ENCODE measurements around the gene FHL2.
"Not testable (repeated sequence)": the region's sequence is repeated elsewhere in the genome, so short reads cannot be mapped to it uniquely, and the experiment has no call there.

FHL2 gene

DNA sequence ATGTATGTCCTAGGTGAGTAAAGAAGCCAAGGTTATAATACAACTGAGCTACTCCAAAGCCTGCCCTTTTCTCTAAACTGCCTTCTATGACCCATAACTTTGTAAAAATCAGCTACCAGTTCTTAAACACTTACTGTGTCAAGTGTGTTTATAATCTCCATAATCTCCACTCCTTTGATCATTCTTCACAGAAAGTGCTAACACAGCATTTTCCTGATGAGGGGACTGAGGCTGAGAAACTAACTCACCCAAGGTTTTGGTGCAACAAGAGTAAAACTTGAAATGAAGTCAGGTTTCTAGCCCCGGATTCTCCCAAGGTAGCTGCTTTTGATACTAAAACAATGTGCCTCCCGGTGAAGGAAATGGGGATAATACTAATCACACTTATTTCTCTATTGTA is 63.4 kb downstream of the FHL2 start:
- no peak for FAIRE-seq

DNA sequence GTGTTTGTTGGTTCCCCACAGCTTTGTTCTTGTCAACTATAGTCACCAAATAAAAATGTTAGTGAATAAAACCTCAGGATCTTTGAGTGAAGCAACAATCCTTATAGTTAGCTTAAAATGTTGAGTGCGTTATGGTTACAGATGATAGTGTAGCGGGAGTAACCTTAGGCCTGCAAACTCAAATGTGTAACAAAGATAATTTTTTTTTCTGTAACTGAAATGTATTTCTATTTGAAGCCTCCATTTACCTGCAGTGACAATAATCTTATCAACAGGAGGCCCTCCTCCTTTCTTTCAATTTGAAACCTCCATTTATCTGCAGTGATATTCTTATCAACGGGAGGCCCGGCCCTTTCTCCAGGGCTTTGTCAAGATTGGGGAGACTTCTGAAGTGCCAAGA is 64.6 kb downstream of the FHL2 start:
- FAIRE-seq, result no peak

DNA sequence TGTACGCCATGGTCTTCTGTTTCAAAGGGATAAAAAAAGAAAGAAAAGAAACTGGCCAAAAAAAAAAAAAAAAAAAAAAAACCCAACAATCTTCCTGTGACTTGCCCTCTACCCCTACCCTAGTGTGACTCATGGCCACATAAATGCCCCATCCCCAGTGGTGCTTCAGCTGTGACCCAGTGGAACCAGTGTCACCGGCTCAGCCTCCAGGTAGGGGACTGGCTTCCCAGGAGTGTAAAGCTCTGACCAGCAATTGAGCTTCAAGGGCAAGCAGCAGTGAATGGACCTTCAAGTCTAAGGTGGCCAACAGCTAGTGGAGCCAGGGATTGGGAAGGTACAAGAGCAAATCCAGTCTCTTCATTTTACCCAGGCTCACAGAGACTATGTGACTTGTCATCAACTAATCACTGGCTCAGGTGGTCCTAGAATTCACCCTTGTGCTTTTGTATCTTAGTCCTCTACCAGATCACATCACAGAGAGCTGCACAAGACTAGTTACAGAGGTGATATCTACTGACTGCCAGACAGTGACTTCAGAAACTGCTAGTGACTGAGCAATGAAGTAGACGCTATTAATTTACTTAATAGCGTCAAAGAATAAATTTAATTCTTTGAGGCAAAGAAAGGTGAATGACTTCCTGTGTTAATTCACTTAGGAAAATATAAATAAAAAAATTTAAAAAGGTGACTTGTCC is 68.0 kb downstream of the FHL2 start:
- FAIRE-seq, result no peak

DNA sequence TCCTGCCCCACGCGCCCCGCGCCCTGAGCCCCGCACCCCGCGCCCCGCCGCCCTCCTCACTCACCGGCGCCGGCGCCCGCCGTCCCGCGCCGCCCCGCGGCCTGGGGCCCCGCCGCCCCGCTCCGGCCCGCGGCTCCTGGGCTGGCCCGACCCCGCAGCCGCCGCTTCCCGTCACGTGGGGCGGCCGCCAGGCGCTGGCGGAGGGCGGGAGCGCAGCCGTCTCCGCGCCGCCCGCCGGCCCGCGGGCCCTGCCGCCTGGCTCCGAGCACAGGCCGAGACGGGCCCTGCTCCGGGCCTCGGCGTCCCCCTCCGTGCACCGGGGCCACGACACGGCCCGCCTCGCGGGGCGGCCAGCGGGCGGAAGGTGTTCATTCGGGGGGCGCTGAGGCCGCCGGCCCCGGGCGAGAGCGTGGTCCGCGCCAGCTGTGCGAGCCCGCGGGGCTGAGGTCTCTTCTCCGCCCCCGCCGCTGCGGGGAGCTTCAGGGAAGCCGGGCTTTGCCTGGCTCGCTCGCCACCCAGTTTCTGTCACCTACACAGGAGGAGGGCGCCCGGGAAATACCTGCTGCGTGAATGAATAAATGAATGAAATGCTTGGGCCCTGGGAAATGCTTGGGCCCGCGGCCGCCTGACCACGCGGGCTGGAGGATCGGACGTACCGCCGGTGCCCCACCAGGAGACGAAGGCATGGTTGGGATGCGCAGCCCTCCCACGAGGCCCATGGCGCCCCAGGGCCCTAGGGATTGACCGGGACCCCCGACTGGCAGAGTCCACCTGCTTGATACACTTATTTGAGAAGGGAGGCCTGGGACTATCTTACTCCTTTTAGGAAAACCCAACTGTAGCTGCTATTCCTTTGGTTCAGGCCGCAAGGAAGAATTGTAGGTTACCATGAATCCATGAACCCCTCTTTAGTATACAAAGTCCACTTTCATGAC is 69.0 kb downstream of the FHL2 start, which contains the start of gene TGFBRAP1:
TSS of gene TGFBRAP1 (minus strand) at position 175 of the 935 bp plus-strand sequence. CDS start 21,434 bp downstream, outside the sequence.
- no peak for FAIRE-seq

DNA sequence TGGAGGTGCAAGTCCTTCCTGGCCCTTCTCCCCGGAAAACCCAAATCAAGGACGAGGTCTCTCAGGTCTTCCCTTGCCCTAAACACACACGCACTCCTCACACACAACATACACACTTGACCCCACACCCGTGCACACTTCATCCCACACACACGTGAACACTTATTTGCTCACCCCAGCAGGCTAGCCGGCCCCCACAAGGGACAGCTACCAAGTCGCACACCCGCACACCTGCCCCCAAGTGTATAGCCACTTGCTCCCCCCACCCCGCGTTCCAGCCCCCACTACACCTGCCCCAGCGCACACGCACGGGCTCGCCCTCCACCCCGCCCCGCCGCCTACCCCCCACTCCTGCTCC is 69.7 kb downstream of the FHL2 start:
- no peak for FAIRE-seq

DNA sequence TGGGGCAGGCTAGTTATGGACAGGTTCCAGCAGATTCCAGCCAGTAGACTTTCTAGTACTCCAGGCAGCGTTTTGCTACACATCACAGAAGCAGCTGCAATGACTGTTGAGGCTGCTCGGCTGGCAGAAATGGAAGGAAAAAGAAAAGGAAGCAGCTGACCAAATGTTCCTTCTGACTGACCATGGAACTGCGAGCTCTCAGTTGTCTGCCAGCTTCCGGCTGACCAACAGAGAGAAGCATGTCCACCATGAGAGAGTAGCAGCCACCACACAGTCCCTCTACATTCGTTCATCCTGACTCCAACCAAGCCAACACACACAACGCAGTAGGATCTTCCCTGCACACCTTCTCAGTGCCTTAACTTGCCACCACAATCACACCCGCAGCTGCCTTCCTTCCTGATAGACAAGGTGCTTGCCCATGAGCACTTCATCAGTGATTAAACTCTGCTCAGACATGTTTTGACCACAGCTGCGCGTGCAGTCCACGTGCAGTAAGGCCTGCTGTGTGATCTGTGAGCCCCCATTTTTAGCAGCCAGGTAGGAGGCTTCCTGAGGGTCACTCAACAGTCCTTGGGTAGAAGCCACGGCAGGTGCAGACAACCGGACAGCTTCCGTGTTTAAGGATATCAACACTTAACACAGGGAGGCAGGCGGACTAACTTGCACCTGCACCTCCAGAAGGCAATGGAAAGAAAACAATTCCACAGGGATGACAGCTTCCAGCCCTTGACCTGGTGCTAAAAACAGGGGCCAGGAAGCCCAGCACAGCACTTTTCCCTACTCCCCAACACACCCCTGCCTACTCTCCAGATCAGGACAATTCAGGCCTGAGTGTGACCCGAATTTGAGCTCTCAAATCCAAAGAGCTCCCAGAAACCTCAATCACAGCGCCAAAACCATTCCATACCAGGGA is 70.3 kb downstream of the FHL2 start:
- no peak for FAIRE-seq

DNA sequence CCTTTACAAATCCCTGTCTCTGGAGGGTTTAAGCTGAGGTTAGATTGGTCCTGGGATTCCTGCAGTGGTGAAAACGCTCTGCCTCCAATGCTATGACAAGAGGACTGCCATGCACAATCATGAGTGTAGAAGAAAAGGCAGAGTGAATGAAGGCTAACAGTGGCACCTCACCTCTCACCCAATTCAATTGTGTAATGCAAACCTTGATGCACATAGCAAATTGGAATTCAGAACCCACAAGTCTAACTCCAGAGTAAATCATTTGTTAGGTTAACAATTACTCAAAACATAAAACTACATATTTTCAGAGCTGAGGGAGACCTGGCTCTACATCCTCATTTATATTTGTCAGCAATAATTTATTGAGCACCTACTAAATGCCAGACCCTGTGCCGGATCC is 71.2 kb downstream of the FHL2 start:
- no peak for FAIRE-seq

DNA sequence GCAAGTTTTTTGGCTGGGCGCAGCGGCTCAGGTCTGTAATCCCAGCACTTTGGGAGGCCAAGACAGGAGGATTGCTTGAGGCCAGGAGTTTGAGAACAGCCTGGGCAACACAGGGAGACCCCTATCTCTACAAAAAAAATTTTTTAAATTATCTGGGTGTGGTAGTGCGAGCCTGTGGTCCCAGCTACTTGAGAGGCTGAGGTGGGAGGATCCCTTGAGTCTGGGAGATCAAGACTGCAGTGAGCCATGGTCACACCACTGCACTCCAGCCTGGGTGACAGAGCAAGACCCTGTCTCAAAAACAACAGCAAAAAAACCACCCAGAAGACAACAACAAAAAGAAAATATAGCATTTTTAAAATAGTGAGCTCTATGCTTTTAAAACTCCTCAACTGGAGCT is 71.6 kb downstream of the FHL2 start:
- FAIRE-seq, result not testable (repeated sequence)

DNA sequence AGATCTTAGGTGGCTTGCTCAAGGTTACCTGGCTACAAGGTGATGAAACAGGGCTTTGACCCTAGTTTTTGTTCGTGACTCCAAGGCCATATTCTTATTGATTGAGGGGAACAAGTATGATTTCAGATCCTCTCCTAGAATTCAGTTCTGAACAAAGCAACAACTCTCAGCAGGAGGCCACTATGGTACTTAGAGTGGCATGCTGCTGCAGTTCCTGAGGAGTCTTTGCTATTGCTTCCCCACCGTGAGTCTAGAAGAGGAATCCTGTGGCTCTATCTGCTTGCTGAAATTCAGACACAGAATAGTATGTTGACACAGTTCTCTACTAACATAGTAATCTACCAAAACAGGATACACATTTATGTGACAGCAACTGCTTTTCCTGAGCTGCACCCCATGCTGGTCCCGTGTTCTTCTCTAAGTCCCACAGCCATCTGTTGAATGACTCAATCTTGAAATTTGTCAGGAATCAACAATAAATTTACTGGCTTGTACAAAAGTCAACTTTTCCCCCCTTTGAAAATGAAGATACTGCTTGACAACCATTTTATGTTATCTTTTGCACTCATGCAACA is 73.4 kb downstream of the FHL2 start:
- FAIRE-seq, result no peak

DNA sequence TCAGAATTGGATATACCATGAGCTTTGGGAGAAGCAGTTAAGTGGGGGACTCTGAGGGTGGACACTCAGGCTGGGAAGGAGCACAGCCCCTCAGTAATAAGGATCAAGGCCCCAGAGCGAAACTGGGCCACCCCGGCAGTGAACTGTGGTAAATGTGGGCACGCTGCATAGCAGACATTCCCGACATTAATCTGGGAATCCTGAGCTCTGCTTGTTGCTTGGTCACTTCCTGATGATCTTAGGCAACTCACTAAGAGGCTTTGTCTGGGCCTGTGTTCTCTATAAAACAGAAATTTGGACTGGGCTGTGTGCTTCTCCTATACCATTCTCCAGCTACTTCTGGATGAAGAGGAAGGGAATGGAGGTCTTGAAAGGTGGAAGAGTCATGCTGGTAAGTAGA is 74.1 kb downstream of the FHL2 start:
- no peak for FAIRE-seq

DNA sequence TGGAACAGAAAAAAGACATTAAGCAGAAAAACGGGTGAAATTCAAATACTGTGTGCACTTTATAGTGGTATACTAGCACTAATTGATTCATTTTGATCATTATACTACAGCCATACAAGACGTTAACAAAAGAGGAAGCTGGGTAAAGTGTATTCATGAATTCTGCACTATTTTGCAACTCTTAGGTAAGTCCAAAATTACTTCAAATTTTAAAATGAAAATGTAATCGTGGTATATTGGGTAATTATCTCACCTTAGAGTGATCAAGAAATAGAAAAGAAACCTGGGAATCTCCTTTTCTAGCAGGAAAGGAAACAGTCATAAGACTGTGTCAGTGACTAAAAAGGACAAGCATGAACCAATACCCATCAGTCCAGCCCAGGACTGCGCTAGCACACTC is 74.8 kb downstream of the FHL2 start:
- no peak for FAIRE-seq

DNA sequence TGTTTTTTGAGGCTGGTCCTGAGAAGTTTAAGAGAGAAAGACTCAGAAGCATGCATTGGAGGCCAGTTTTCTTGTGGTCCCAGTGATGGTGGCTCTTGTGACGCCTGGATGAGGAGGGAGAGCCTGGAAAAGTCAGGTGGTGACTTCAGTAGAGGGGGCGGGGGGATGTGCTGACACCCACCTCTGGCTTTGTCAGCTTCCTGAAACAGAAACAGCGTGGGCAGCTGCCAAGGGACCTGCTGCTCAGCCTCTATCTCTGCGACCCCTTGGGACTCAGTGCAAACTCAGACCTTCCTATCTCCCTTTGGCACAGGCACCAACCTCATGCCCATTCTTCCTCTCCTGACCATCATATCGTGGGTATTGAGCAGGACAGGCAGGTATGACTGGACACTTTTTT is 75.7 kb downstream of the FHL2 start:
- FAIRE-seq, result no peak

DNA sequence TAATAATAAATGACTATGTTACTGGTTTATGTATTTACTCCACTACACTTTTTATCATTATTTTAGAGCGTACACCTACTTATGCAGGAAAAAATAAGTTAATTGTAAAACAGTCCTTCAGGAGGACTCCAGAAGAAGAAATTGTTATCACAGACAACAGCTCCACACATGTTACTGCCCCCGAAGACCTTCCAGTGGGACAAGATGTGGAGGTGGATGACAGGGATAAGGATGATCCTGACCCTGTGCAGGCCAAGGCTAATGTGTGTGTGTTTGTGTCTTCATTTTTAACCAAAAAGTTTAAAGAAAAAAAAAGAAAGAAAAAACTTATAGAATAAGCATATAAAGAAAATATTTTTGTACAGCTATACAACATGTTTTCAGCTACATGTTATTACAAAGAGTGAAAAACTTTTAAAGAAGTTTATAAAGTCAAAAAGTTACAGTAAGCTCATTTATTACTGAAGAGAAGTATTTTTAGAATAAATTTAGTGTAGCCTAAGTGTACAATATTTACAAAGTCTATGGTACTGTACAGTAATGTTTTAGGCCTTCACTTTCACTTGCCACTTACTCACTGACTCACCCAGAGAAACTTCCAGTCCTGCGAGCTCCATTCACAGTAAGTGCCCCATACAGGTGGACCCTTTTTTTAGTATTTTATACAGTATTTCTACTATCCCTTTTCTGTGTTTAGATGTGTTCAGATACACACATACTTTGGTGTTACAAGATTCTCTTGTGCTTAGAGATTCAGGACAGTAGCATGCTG is 76.8 kb downstream of the FHL2 start:
- FAIRE-seq, result no peak

DNA sequence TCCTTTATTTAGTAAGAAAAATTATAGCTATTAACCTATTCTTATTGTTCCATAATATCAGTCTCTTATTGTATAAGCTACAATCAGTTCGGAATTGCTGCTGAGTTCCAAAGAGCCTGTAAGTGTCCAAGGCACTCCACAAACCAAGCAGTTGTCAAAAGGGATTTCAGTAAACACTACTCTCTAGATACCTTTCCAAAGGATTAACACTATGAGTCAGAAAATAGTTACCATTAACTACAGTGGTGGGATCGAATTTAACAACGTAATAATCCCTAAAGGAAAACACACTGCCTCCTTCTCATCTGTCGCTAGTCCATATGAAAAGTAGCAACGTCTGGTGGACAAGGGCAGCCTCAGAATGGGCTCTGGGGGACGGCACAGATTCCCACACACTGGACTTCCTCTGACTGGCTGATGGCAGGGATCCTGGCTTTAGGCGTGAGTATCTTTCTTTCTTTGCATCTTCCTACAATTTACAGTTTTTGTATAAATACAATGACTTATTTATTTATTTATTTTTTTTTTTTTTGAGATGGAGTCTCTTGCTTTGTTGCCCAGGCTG is 78.1 kb downstream of the FHL2 start:
- FAIRE-seq, result no peak

DNA sequence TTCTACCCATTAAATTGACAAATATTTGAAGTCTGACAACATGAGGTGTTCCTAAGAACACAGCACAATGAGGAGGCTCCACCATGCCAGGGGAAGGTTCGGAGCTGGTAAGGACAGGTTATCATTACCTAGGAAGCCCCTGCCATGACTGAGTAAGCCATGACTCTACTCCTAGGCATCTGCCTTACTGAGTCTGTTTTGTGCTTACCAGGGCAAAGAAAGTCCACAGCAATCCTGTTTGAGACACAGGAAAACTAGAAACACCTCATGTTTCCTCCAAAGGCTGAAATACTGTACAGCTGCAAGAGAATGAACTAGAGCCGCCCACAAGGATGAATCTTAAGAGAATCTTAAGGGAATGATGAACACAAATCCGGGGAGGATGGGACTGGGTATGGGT is 80.9 kb downstream of the FHL2 start:
- no peak for FAIRE-seq

DNA sequence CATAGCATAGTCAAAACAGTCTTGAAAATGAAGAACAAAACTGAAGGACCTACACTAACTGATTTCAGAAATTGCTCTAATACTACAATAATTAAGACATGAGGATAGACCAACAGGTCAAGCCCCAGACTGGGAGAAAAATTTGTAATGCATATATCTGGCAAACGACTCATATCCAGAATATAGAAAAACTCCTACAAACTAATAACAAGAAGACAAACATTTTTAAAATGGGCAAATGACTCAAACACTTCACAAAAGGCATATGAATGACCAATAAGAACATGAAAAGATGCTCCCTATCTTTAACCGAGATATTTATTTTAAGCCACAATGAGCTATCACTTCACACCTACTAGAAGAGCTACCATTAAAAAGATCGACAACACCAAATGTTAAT is 83.5 kb downstream of the FHL2 start:
- FAIRE-seq, result no peak

DNA sequence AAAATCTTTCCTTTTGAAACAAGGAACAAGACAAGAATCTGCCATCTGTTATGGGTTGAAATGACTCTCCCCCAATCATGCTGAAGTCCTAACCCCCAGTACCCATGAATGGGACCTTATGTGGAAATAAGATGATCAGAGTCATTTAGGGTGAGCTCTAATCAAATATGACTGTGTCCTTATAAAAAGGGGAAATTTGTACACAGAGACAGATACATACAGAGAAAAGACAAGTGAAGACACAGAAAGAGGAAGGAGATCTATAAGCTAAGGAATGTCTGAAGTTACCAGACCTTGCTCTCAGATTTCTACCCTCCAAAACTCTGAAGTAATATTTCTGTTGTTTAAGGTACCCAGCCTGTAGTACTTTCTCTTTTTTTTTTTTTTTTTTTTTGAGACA is 85.0 kb downstream of the FHL2 start:
- no peak for FAIRE-seq

All from A204.1 (cell line).